ENCODE measurements around the gene ANKRD18B. TPM values are rescaled to one million over a fixed set of nuclear protein-coding genes. Genes with fewer than 3 reads are reported as not detected.
"Not testable (repeated sequence)": the region's sequence is repeated elsewhere in the genome, so short reads cannot be mapped to it uniquely, and the experiment has no call there.

The ANKRD18B gene
- total RNA-seq, 1 donor from 2014 or later: 5.0 TPM

GRCh38 chr9:33516397-33516796 lies 7.7 kb upstream of the ANKRD18B start:
- not testable (repeated sequence) for H3K27ac Mint-ChIP-seq (ENCODE audit: unreplicated experiment); H3K27me3 Mint-ChIP-seq (ENCODE audit: unreplicated experiment); H3K36me3 Mint-ChIP-seq (ENCODE audit: unreplicated experiment); H3K4me3 Mint-ChIP-seq (ENCODE audit: unreplicated experiment); H3K9me3 Mint-ChIP-seq (ENCODE audit: unreplicated experiment); DNase-seq; H3K4me1 Mint-ChIP-seq (ENCODE audit: low read depth, unreplicated experiment)

- peak; percentile 80 for TF ChIP-seq CTCF (IDR thresholded peaks at IDR 0.05; ENCODE audit: partially characterized antibody, unreplicated experiment)
- Mint-ChIP-seq H3K36me3 (ENCODE audit: unreplicated experiment) (peaks cover 9% of the 10 kb centered on the region), H3K4me3 (ENCODE audit: unreplicated experiment) (no peak overlapping the region), H3K27me3 (ENCODE audit: unreplicated experiment) (peaks cover 3% of the 10 kb centered on the region), H3K27ac (ENCODE audit: unreplicated experiment) (no peak overlapping the region), H3K9me3 (ENCODE audit: unreplicated experiment) (peaks cover 6% of the 10 kb centered on the region), H3K4me1 (ENCODE audit: low read depth, unreplicated experiment) (no peaks in the 10 kb centered on the region)
- no peak for DNase-seq
Observed at GRCh38 chr9:33517373-33517772, 6.7 kb upstream of the ANKRD18B start.

- H3K4me3 Mint-ChIP-seq (ENCODE audit: unreplicated experiment); H3K36me3 Mint-ChIP-seq (ENCODE audit: unreplicated experiment); H3K27me3 Mint-ChIP-seq (ENCODE audit: unreplicated experiment); H3K4me1 Mint-ChIP-seq (ENCODE audit: low read depth, unreplicated experiment); H3K27ac Mint-ChIP-seq (ENCODE audit: unreplicated experiment); DNase-seq; H3K9me3 Mint-ChIP-seq (ENCODE audit: unreplicated experiment): not testable (repeated sequence)
Observed at GRCh38 chr9:33517934-33518577, 6.0 kb upstream of the ANKRD18B start.

- H3K36me3 Mint-ChIP-seq (ENCODE audit: unreplicated experiment); H3K4me3 Mint-ChIP-seq (ENCODE audit: unreplicated experiment): not testable (repeated sequence)
Observed at GRCh38 chr9:33521861-33522260, 2.2 kb upstream of the ANKRD18B start.

GRCh38 chr9:33524306-33524947 lies 376 bp downstream of the ANKRD18B start:
- no peaks in the 10 kb centered on the region for H3K36me3 Mint-ChIP-seq (ENCODE audit: unreplicated experiment)
- H3K27ac Mint-ChIP-seq (ENCODE audit: unreplicated experiment): peak overlapping the region; percentile 84
- H3K27me3 Mint-ChIP-seq (ENCODE audit: unreplicated experiment): no peaks in the 10 kb centered on the region
- DNase-seq: peak; percentile 30
- TF ChIP-seq CTCF (IDR thresholded peaks at IDR 0.05; ENCODE audit: partially characterized antibody, unreplicated experiment): no peak
- peak overlapping the region; percentile 94 for H3K4me3 Mint-ChIP-seq (ENCODE audit: unreplicated experiment)
- H3K4me1 Mint-ChIP-seq (ENCODE audit: low read depth, unreplicated experiment): peaks cover 5% of the 10 kb centered on the region
- H3K9me3 Mint-ChIP-seq (ENCODE audit: unreplicated experiment): peaks cover 2% of the 10 kb centered on the region

More at GRCh38 chr9:33521861-33522260, 2.2 kb upstream of the ANKRD18B start:
- not testable (repeated sequence) for H3K27ac Mint-ChIP-seq (ENCODE audit: unreplicated experiment); DNase-seq; H3K9me3 Mint-ChIP-seq (ENCODE audit: unreplicated experiment); H3K27me3 Mint-ChIP-seq (ENCODE audit: unreplicated experiment); H3K4me1 Mint-ChIP-seq (ENCODE audit: low read depth, unreplicated experiment)

- H3K27ac Mint-ChIP-seq (ENCODE audit: unreplicated experiment); H3K4me3 Mint-ChIP-seq (ENCODE audit: unreplicated experiment); H3K36me3 Mint-ChIP-seq (ENCODE audit: unreplicated experiment); H3K4me1 Mint-ChIP-seq (ENCODE audit: low read depth, unreplicated experiment); DNase-seq; H3K9me3 Mint-ChIP-seq (ENCODE audit: unreplicated experiment); H3K27me3 Mint-ChIP-seq (ENCODE audit: unreplicated experiment): not testable (repeated sequence)
Observed at GRCh38 chr9:33528069-33528468, 4.0 kb downstream of the ANKRD18B start.

GRCh38 chr9:33533958-33534357 lies 9.9 kb downstream of the ANKRD18B start:
- H3K27me3 Mint-ChIP-seq (ENCODE audit: unreplicated experiment); H3K27ac Mint-ChIP-seq (ENCODE audit: unreplicated experiment); H3K36me3 Mint-ChIP-seq (ENCODE audit: unreplicated experiment); DNase-seq; H3K4me1 Mint-ChIP-seq (ENCODE audit: low read depth, unreplicated experiment); H3K9me3 Mint-ChIP-seq (ENCODE audit: unreplicated experiment); H3K4me3 Mint-ChIP-seq (ENCODE audit: unreplicated experiment): not testable (repeated sequence)

Measured in glutamatergic neuron (in vitro differentiated cells).